HFFc6 (cell line): ENCODE measurements around the gene UQCC5. TPM values are rescaled to one million over a fixed set of nuclear protein-coding genes. Genes with fewer than 3 reads are reported as not detected.

Source experiments
- DNase-seq: peaks from one replicate; pipeline ENCODE4 v3.0.0-alpha.2; 2018
- H3K27ac Mint-ChIP-seq: 2 replicates; pipeline ENCODE4 v1.8.0; 2020; ENCODE audit warnings: mild to moderate bottlenecking, mixed read lengths
- H3K27me3 Mint-ChIP-seq: 2 replicates; pipeline ENCODE4 v1.8.0; 2021; ENCODE audit warnings: mild to moderate bottlenecking, moderate library complexity, mixed read lengths; ENCODE audit not compliant: insufficient read depth
- H3K36me3 Mint-ChIP-seq: 2 replicates; pipeline ENCODE4 v1.8.0; 2021; ENCODE audit warnings: low read depth, mixed read lengths
- H3K4me1 Mint-ChIP-seq: 2 replicates; pipeline ENCODE4 v1.8.0; 2020; ENCODE audit warnings: low read depth, mixed read lengths
- H3K4me3 Mint-ChIP-seq: 2 replicates; pipeline ENCODE4 v1.8.0; 2020; ENCODE audit warnings: mild to moderate bottlenecking, moderate library complexity, mixed read lengths
- H3K9me3 Mint-ChIP-seq: 2 replicates; pipeline ENCODE4 v1.8.0; 2020; ENCODE audit warnings: mild to moderate bottlenecking, mixed read lengths
- CTCF ChIP-seq: fragments of 200-600 bp; sonication (generic); IDR thresholded peaks from 2 replicates; pipeline ENCODE4 v1.5.0; 2021; ENCODE audit warnings: antibody characterized with exemption, mild to moderate bottlenecking
- total RNA-seq, 6 experiments: library from RNA; stranded (reverse); fragmentation: NEBNext Ultra II Directional; extraction: Animal tissue kit (Norgen Biotek cat#: 25700); gene quantifications; 2 replicates in 1 of 6; 3 replicates in 5 of 6; pipeline ENCODE4 v1.2.3, GENCODE V29; 2021

UQCC5 gene
- total RNA-seq, 6 experiments from 2014 or later, result 22.2 to 38.4 (median 28.3) TPM

GRCh38 chr3:52502001-52502400 is 34.4 kb upstream of the UQCC5 start:
- H3K27me3 Mint-ChIP-seq, result peaks cover 6% of the 10 kb centered on the region; the same call in 1 of the 2 replicates
- no peak for TF ChIP-seq CTCF
- H3K27ac Mint-ChIP-seq, result no peak overlapping the region
- no peak overlapping the region for H3K4me3 Mint-ChIP-seq
- peaks cover 10% of the 10 kb centered on the region for H3K4me1 Mint-ChIP-seq
- H3K9me3 Mint-ChIP-seq, result no peaks in the 10 kb centered on the region
- DNase-seq, result no peak
- no peaks in the 10 kb centered on the region for H3K36me3 Mint-ChIP-seq

- Mint-ChIP-seq H3K4me1 (peaks cover 17% of the 10 kb centered on the region), H3K4me3 (no peak overlapping the region), H3K27ac (no peak overlapping the region), H3K36me3 (no peaks in the 10 kb centered on the region), H3K27me3 (peaks cover 9% of the 10 kb centered on the region), H3K9me3 (no peaks in the 10 kb centered on the region)
- no peak for DNase-seq
- no peak for TF ChIP-seq CTCF
These were observed 33.5 kb upstream of the UQCC5 start for GRCh38 chr3:52502808-52503350.

- H3K27ac Mint-ChIP-seq, result no peak overlapping the region
- H3K4me3 Mint-ChIP-seq, result no peak overlapping the region
- peaks cover 8% of the 10 kb centered on the region for H3K4me1 Mint-ChIP-seq
- no peaks in the 10 kb centered on the region for H3K36me3 Mint-ChIP-seq
- no peak for TF ChIP-seq CTCF
- no peak for DNase-seq
- H3K9me3 Mint-ChIP-seq, result no peaks in the 10 kb centered on the region
- peaks cover 9% of the 10 kb centered on the region for H3K27me3 Mint-ChIP-seq
These were observed 32.5 kb upstream of the UQCC5 start for GRCh38 chr3:52503788-52504424.

GRCh38 chr3:52504977-52505376 is 31.4 kb upstream of the UQCC5 start:
- H3K27ac Mint-ChIP-seq, result no peak overlapping the region
- H3K36me3 Mint-ChIP-seq, result no peaks in the 10 kb centered on the region
- H3K4me3 Mint-ChIP-seq, result no peak overlapping the region
- DNase-seq, result no peak
- no peaks in the 10 kb centered on the region for H3K9me3 Mint-ChIP-seq
- peaks cover 11% of the 10 kb centered on the region for H3K27me3 Mint-ChIP-seq
- TF ChIP-seq CTCF, result no peak
- H3K4me1 Mint-ChIP-seq, result peaks cover 8% of the 10 kb centered on the region

GRCh38 chr3:52506266-52506966 is 30.0 kb upstream of the UQCC5 start:
- Mint-ChIP-seq H3K27me3 (peaks cover 13% of the 10 kb centered on the region), H3K9me3 (no peaks in the 10 kb centered on the region), H3K4me3 (no peak overlapping the region), H3K36me3 (no peaks in the 10 kb centered on the region), H3K4me1 (peaks cover 8% of the 10 kb centered on the region), H3K27ac (no peak overlapping the region)
- no peak for DNase-seq
- no peak for TF ChIP-seq CTCF
